Endothelial cell of umbilical vein (primary cell): ENCODE results near the gene ANKRD23.

Experiments used
- CTCF ChIP-seq, 2 donors: IDR thresholded peaks; 1 replicate in 1 of 2; 2 replicates in 1 of 2; pipeline ENCODE4 v1.5.1; 2011; ENCODE audit warnings: low read length in 2 of 2, mild to moderate bottlenecking in 2 of 2, moderate library complexity in 2 of 2, control low read depth in 1 of 2, inconsistent platforms in 1 of 2, low read depth in 1 of 2; ENCODE audit not compliant: insufficient read depth in 1 of 2; ENCODE audit errors: extremely low read depth in 1 of 2
- EZH2 ChIP-seq: IDR thresholded peaks from 2 replicates; pipeline ENCODE4 v1.6.1; 2012; ENCODE audit warnings: borderline replicate concordance, low read depth, mild to moderate bottlenecking, moderate library complexity, low read length, inconsistent platforms; ENCODE audit not compliant: severe bottlenecking
- MAX ChIP-seq: IDR thresholded peaks from 2 replicates; pipeline ENCODE4 v1.6.1; 2011; ENCODE audit not compliant: insufficient read depth, insufficient read length
- POLR2AphosphoS5 ChIP-seq: IDR thresholded peaks from 2 replicates; pipeline ENCODE4 v1.6.1; 2012; ENCODE audit warnings: low read depth, mild to moderate bottlenecking, control low read depth, low read length, moderate library complexity; ENCODE audit not compliant: insufficient read depth

GRCh38 chr2:96877631-96878092 lies 33.8 kb upstream of the ANKRD23 start:
- no peak for TF ChIP-seq EZH2
- no peak for TF ChIP-seq POLR2AphosphoS5
- no peak for TF ChIP-seq MAX
- no peak for TF ChIP-seq CTCF (IDR thresholded peaks at IDR 0.05; ENCODE audit: extremely low read depth in 1 of 2, insufficient read depth in 1 of 2, low read depth in 1 of 2, low read length in 2 of 2)
